Loucy (cell line): Measurements from ENCODE around the gene LHX2.

Experiments used
- H2AFZ ChIP-seq: fragments of 200-600 bp; sonication (generic); 2 replicates; pipeline ENCODE4 v1.6.0; 2016; ENCODE audit warnings: antibody characterized with exemption, mild to moderate bottlenecking, low read length, moderate library complexity
- H3F3A ChIP-seq: fragments of 200-600 bp; 2 replicates; pipeline ENCODE4 v1.6.0; 2016; ENCODE audit warnings: antibody characterized with exemption, low read depth, mild to moderate bottlenecking
- H3K27me3 ChIP-seq: fragments of 200-600 bp; sonication (generic); 2 replicates; pipeline ENCODE4 v1.6.1; 2014; ENCODE audit warnings: low read length, mild to moderate bottlenecking; ENCODE audit not compliant: insufficient read depth, poor library complexity, severe bottlenecking
- H3K36me3 ChIP-seq: fragments of 200-600 bp; sonication (generic); 2 replicates; pipeline ENCODE4 v1.6.1; 2016; ENCODE audit warnings: low read length; ENCODE audit not compliant: insufficient read depth
- H3K4me1 ChIP-seq: fragments of 200-600 bp; sonication (generic); 2 replicates; pipeline ENCODE4 v1.5.1; 2014; ENCODE audit warnings: low read length, mild to moderate bottlenecking; ENCODE audit not compliant: insufficient read depth, poor library complexity, severe bottlenecking
- H3K4me2 ChIP-seq: fragments of 200-600 bp; sonication (generic); 2 replicates; pipeline ENCODE4 v1.6.0; 2014; ENCODE audit warnings: antibody characterized with exemption, low read length, low read depth, mild to moderate bottlenecking; ENCODE audit not compliant: poor library complexity, severe bottlenecking
- H3K4me3 ChIP-seq: fragments of 200-600 bp; sonication (generic); 2 replicates; pipeline ENCODE4 v1.5.1; 2014; ENCODE audit warnings: low read length, mild to moderate bottlenecking, mixed read lengths; ENCODE audit not compliant: poor library complexity, severe bottlenecking
- H3K79me2 ChIP-seq: fragments of 200-600 bp; sonication (generic); 2 replicates; pipeline ENCODE4 v1.6.1; 2014; ENCODE audit warnings: low read length; ENCODE audit not compliant: insufficient read depth
- H3K9ac ChIP-seq: fragments of 200-600 bp; sonication (generic); 2 replicates; pipeline ENCODE4 v1.6.0; 2014; ENCODE audit warnings: mild to moderate bottlenecking, low read depth, low read length, moderate library complexity; ENCODE audit not compliant: poor library complexity, severe bottlenecking
- H3K9me2 ChIP-seq: fragments of 200-600 bp; sonication (generic); replicated peaks from 2 replicates; pipeline ENCODE4 v1.6.1; 2016; ENCODE audit warnings: low read depth, low read length, mixed read lengths
- H3K9me3 ChIP-seq: fragments of 200-600 bp; sonication (generic); 2 replicates; pipeline ENCODE4 v1.6.1; 2014; ENCODE audit warnings: mild to moderate bottlenecking, antibody characterized with exemption, low read length, low read depth; ENCODE audit not compliant: insufficient read depth
- H4K20me1 ChIP-seq: fragments of 200-600 bp; sonication (generic); 2 replicates; pipeline ENCODE4 v1.6.0; 2014; ENCODE audit warnings: antibody characterized with exemption, low read length, mild to moderate bottlenecking; ENCODE audit not compliant: insufficient read depth, poor library complexity, severe bottlenecking
- EZH2phosphoT487 ChIP-seq: fragments of 200-600 bp; IDR thresholded peaks from 2 replicates; pipeline ENCODE4 v1.6.1; 2018; ENCODE audit warnings: antibody characterized with exemption, mild to moderate bottlenecking, moderate library complexity, borderline replicate concordance
- TF ChIP-seq, protein P1 (sequence below): fragments of 200-600 bp; sonication (generic); conservative IDR thresholded peaks from 2 replicates; pipeline ENCODE4 v1.5.1; 2014; ENCODE audit warnings: mild to moderate bottlenecking, antibody characterized with exemption, low read length

The LHX2 gene

DNA sequence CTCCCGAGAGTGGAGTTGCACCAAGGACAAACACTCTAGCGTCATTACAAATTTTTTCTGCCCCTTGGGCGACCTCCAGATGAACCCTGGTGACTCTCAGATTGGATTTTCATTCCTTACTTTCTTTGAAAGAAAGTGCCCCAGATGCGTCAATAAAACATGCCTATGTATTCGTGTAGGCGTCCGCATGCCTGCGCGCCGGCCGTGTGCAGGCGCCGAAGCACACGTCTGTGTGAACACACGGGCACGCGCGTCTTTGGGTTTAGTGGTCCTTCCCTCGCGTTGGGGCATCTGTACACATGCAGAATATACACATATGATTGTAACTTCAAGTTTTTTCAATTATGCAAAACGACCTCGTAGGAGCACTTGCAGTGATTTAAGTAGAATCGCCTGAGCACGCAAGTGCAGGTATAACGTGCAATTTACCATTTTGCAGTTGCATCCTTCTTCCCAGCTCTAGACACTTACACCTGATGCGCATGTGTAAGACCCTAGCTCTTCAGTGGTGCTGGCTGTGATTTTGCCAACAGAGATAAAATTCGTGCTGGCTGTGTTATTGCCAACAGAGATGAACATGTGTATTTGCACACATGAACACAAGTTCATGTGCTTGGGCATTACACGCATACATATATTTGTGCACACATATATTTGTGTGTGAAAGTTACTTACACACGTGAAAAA, 1.9 kb upstream of the LHX2 start:
- H3F3A ChIP-seq = no peaks in the 10 kb centered on the region
- no peaks in the 10 kb centered on the region for H4K20me1 ChIP-seq
- TF ChIP-seq, protein P1, sequence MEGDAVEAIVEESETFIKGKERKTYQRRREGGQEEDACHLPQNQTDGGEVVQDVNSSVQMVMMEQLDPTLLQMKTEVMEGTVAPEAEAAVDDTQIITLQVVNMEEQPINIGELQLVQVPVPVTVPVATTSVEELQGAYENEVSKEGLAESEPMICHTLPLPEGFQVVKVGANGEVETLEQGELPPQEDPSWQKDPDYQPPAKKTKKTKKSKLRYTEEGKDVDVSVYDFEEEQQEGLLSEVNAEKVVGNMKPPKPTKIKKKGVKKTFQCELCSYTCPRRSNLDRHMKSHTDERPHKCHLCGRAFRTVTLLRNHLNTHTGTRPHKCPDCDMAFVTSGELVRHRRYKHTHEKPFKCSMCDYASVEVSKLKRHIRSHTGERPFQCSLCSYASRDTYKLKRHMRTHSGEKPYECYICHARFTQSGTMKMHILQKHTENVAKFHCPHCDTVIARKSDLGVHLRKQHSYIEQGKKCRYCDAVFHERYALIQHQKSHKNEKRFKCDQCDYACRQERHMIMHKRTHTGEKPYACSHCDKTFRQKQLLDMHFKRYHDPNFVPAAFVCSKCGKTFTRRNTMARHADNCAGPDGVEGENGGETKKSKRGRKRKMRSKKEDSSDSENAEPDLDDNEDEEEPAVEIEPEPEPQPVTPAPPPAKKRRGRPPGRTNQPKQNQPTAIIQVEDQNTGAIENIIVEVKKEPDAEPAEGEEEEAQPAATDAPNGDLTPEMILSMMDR = no peak
- TF ChIP-seq EZH2phosphoT487 = no peak

DNA sequence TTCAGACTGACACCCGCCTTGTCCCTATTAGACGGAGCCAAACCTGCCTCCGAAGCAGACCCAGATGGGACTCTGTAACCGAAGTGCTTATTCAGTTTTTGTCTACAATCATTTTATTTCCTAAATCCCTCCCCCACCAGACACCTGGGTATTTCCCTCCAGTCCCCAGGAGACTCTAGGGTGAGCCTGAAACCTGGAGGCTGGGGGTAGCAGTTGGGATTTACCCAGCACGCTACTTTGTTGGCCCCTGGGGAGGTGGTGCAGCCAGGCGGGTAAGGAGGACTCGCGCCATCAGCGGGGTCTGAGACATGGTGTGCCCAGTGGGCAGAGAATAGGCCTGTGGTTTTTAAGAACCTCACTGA, 1.3 kb upstream of the LHX2 start:
- H3K9me2 ChIP-seq = no peaks in the 10 kb centered on the region
- no peak for TF ChIP-seq EZH2phosphoT487
- TF ChIP-seq, protein P1 = no peak

More for the DNA sequence above, 1.9 kb upstream of the LHX2 start:
- no peaks in the 10 kb centered on the region for H3K36me3 ChIP-seq
- H3K4me2 ChIP-seq = no peak overlapping the region
- H2AFZ ChIP-seq = no peak overlapping the region
- H3K27me3 ChIP-seq = no peaks in the 10 kb centered on the region
- H3K9ac ChIP-seq = no peak overlapping the region
- no peaks in the 10 kb centered on the region for H3K79me2 ChIP-seq
- H3K9me3 ChIP-seq = no peaks in the 10 kb centered on the region
- no peaks in the 10 kb centered on the region for H3K9me2 ChIP-seq
- no peaks in the 10 kb centered on the region for H3K4me1 ChIP-seq
- no peak overlapping the region for H3K4me3 ChIP-seq

DNA sequence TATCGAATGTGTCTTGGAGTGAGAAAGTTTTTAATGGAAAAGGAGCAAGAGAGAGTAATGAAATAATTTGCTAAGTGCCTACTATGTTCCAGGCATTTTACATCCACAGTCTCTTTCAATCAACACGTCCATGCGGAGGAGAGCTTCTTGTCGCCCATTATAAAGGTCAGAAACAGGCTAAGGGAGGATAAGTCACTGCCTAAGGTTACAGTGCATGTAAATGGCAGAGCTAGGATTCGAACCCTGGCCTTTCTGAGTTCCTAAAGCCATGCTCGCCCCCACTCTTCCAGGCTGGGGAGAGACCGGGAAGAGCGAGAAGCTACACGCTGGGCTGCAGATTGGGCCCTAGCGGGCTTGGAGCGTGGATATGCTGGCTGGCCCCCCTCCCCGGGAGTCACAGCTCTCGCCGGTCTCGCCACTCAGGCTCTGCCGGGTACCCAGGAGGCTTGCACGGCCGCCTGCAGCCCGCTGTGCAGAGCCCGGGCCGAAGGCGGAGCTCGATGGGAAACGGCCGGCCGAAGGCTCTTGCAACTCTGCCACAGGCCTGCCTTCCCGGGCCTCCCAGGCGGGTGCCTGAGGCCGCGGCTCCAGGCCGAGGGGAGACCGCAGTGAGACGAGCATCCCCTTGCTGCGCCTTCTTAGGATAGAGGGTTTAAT, 775 bp upstream of the LHX2 start:
- Histone ChIP-seq H3K27me3 (no peaks in the 10 kb centered on the region), H3K4me2 (no peak overlapping the region), H3K4me3 (no peak overlapping the region), H3K79me2 (no peaks in the 10 kb centered on the region), H3K9ac (no peak overlapping the region), H2AFZ (no peak overlapping the region), H3K36me3 (no peaks in the 10 kb centered on the region), H4K20me1 (no peaks in the 10 kb centered on the region), H3K4me1 (no peaks in the 10 kb centered on the region), H3K9me2 (no peaks in the 10 kb centered on the region), H3K9me3 (no peaks in the 10 kb centered on the region), H3F3A (no peaks in the 10 kb centered on the region)
- no peak for TF ChIP-seq EZH2phosphoT487
- TF ChIP-seq, protein P1 = no peak

More for the DNA sequence above, 1.3 kb upstream of the LHX2 start:
- H3K79me2 ChIP-seq = no peaks in the 10 kb centered on the region
- H3K9ac ChIP-seq = no peak overlapping the region
- H4K20me1 ChIP-seq = no peaks in the 10 kb centered on the region
- H3F3A ChIP-seq = no peaks in the 10 kb centered on the region
- H2AFZ ChIP-seq = no peak overlapping the region
- H3K9me3 ChIP-seq = no peaks in the 10 kb centered on the region
- no peaks in the 10 kb centered on the region for H3K4me1 ChIP-seq
- no peaks in the 10 kb centered on the region for H3K27me3 ChIP-seq
- no peak overlapping the region for H3K4me2 ChIP-seq
- H3K4me3 ChIP-seq = no peak overlapping the region
- H3K36me3 ChIP-seq = no peaks in the 10 kb centered on the region
